GM13977 (cell line): ENCODE measurements around the gene MOB3B.

ENCODE experiments used
- DNase-seq: peaks from one replicate; pipeline ENCODE4 v3.0.0; 2012; ENCODE audit warnings: low spot score
- in situ Hi-C: fragments of 300-500 bp; cut with MboI; formaldehyde crosslinking; loops from one replicate; pipeline ENCODE4 v1.12.0; 2022; ENCODE audit warnings: low sequenced_read_pairs, low pct_unique_long_range_greater_than_20kb, mixed read lengths, inconsistent platforms; ENCODE audit not compliant: unreplicated experiment
- TF ChIP-seq, protein P1 (sequence below): IDR thresholded peaks from 2 replicates; pipeline ENCODE4 v1.5.1; 2012; ENCODE audit warnings: mild to moderate bottlenecking, control low read depth; ENCODE audit not compliant: insufficient read depth; ENCODE audit errors: extremely low read depth, missing control alignments

The MOB3B gene

DNA sequence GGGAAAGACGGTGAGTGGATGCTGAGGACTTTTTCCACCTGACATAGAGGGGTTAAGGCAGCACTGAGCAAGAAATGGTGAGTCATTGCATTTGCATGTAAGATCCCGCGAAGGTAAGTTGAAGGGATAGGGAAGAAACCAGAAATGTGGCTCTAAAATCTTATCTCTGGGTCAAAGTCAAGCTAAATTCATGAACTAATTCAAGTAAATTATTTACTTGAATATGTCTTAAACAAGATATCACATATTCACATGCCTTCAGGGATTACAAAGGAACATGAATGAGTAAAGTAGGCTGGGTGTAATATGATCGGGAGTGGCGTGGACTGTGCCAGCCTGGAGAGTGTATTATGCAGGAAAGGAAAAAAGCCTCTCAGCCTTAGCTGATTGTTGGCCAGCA is 158.2 kb downstream of the MOB3B start:
- in situ Hi-C loops = no loop called here
- TF ChIP-seq, protein P1, sequence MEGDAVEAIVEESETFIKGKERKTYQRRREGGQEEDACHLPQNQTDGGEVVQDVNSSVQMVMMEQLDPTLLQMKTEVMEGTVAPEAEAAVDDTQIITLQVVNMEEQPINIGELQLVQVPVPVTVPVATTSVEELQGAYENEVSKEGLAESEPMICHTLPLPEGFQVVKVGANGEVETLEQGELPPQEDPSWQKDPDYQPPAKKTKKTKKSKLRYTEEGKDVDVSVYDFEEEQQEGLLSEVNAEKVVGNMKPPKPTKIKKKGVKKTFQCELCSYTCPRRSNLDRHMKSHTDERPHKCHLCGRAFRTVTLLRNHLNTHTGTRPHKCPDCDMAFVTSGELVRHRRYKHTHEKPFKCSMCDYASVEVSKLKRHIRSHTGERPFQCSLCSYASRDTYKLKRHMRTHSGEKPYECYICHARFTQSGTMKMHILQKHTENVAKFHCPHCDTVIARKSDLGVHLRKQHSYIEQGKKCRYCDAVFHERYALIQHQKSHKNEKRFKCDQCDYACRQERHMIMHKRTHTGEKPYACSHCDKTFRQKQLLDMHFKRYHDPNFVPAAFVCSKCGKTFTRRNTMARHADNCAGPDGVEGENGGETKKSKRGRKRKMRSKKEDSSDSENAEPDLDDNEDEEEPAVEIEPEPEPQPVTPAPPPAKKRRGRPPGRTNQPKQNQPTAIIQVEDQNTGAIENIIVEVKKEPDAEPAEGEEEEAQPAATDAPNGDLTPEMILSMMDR = no peak
- no peak for DNase-seq

DNA sequence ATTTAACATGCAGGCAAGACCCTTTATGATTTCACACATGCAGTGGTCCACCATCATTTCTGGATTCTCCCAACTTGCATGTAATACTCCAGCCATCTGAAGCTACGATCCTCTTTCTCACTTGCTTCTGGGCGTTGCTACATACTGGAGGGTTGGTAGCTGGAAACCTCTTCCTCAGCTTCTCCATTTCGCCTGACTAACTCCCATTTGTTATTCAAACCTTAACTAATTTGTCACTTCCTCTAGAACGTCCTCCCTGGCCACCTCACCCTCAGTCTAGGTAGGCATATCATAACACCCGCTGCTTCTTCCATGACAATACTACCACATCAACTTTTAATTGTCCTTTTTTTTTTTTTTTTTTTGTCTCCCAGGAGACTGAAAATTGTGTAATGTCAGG is 160.0 kb downstream of the MOB3B start:
- TF ChIP-seq, protein P1 = no peak
- no peak for DNase-seq
- in situ Hi-C loops = no loop called here

DNA sequence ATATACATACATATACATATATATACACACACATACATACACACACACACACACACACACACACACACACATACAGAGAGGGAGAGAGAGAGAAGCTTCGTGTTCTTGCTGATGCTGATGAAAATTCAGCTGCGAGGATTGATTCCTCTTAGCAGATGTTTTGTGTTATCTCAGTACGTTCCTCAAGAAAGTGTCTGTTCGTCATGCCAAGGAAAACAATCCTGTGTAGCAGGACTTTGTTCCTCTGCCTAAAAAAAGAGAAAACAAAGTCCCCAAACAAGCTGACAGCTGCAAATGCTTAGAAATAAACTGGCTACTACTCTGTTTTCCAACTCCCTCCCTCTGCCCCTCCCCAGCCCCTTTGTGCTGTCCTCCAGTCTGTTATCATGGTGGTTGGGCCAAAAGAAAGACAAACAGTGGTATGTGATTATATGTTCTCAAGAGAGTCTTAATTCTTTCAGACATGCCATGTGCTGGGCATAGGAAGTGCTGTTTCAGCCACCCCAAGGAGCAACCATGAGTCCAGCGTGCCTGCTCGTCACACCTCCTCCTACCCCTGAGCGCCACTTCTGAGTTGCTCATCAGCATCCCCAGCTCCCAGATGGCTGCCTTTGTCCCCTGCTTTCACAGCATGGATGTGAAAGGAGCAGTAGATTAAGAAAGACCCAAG is 161.2 kb downstream of the MOB3B start:
- in situ Hi-C loops = no loop called here
- TF ChIP-seq, protein P1 = no peak

DNA sequence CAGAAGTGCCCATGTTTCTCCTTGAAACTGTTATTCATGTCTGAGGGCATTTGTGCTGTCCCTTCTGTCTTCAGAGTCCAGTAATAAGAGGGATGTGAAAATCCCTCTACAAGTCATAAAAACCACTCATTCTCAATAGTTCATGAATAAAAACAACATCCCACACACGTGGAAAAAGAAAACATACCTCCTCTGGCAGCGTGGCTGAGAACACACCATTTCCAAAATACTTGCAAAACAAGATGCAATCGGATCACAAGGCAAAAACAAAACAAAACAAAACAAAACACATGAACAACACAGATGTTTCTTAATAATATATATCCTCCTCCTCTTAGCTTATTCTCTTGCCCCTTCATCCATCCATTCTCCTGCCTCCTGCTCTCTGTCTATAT is 161.7 kb downstream of the MOB3B start:
- no peak for DNase-seq
- in situ Hi-C loops = no loop called here
- TF ChIP-seq, protein P1 = no peak

More for the DNA sequence above, 161.2 kb downstream of the MOB3B start:
- DNase-seq = no peak

DNA sequence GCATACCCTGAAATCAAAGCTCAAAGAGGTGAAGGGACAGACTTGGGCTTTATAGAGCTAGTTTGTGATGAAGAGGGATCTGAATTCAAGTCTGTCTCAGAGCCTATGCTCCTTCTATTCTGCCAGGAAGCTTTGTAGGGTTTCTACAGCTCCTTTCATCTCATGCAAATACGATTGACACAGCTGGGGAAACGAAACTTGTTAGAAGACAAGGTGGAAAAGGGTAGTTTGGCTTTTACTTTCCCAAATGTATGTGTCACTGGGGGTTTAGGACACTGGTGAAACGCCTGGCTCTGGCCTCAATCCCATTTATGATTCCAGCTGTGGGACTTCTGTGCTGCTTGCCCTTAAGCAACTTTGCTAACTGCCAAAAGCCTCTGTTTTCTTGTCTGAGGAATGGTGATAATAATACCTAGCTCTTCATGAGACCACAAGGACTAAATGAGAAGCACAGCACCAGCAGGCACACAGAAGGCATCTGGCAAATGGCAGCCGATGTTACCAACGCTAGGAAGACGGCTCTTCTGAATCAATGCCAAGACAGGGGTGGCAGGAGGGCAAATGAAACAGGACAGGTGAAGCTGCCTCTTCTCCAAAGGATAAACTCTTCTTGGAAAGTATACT is 162.3 kb downstream of the MOB3B start:
- in situ Hi-C loops = no loop called here
- TF ChIP-seq, protein P1 = no peak
- peak; percentile 23 for DNase-seq

DNA sequence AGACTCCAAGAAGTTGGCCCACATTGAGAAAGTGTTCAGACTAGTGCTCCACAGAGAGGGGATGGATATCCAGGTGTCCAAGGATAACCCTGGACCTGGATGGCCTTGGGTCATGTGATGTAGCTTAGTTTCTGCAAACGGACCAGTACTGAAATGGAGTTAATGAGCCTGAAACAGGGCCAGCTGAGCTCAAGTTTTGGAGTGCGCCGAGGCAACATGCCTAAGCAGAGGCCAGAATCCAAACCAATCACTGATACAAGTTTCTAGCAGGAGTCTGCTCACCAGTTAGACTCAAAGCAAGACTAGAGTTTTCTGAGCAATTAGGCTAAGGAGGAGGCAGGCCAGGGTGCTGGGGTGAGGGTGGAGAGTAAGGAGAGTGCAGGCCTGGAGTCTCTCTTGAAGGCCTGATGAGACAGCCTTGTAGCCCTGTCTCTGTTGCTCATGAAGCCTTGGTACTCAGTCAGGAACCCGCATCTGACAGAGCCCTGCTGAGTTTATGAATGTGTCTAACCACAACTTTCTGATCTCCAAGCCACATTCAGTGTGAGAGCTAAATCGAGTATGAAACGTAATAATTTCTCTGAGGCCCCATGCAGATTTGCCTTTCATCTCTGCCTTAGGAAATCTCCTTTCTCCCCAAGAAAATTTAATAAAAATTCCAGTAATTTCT is 163.8 kb downstream of the MOB3B start:
- peak; percentile 45 for DNase-seq
- TF ChIP-seq, protein P1 = no peak
- in situ Hi-C loops = no loop called here
